GM20000 (cell line): ENCODE measurements around the gene NCKAP1.
"Not testable (repeated sequence)": the region's sequence is repeated elsewhere in the genome, so short reads cannot be mapped to it uniquely, and the experiment has no call there.

Experiments
- DNase-seq: peaks from one replicate; pipeline ENCODE4 v3.0.0; 2012; ENCODE audit warnings: low spot score
- TF ChIP-seq, protein P1 (sequence below): IDR thresholded peaks from 2 replicates; pipeline ENCODE4 v1.5.1; 2012; ENCODE audit warnings: mild to moderate bottlenecking, control low read depth; ENCODE audit errors: extremely low read depth, missing control alignments

Gene NCKAP1

DNA sequence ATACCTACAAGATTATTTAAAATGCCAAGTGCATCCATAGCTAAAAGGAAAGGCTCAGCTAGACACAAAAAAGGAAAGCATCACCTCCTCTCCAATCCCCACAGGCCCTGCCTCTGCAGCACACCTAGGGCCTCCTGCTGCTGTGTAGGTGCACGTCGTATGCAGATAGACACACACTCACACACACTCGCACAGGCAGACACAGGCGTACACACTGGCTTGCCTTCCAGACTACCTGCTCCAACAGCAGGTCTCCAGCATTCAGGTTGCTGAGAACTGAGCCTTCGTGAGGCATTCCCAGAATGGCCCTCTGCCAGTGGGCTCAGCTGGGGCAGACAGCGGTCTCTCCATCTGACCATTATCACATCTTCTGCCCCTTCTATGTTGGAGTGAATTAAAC lies 136.5 kb downstream of the NCKAP1 start:
- no peak for DNase-seq
- TF ChIP-seq, protein P1, sequence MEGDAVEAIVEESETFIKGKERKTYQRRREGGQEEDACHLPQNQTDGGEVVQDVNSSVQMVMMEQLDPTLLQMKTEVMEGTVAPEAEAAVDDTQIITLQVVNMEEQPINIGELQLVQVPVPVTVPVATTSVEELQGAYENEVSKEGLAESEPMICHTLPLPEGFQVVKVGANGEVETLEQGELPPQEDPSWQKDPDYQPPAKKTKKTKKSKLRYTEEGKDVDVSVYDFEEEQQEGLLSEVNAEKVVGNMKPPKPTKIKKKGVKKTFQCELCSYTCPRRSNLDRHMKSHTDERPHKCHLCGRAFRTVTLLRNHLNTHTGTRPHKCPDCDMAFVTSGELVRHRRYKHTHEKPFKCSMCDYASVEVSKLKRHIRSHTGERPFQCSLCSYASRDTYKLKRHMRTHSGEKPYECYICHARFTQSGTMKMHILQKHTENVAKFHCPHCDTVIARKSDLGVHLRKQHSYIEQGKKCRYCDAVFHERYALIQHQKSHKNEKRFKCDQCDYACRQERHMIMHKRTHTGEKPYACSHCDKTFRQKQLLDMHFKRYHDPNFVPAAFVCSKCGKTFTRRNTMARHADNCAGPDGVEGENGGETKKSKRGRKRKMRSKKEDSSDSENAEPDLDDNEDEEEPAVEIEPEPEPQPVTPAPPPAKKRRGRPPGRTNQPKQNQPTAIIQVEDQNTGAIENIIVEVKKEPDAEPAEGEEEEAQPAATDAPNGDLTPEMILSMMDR = no peak

DNA sequence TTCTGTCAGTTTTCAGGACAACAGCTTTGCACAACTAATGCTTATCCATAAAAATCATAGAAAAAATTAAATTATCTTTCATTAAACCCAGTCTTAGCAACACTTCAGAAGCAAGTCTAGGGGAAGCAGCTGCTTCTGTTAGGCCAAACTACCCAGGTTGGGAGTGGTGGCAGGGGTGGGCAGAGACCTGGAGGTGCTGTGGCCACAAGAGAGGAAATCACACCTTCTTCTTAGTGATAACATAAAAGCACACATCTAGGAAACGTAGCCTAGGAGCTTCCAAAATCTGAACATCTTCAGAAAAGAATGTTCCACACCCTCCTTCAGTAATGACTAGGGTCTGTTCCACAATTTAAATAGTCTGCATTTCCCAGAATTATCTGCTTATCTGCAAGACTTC lies 139.5 kb downstream of the NCKAP1 start:
- TF ChIP-seq, protein P1 = no peak
- DNase-seq = no peak

DNA sequence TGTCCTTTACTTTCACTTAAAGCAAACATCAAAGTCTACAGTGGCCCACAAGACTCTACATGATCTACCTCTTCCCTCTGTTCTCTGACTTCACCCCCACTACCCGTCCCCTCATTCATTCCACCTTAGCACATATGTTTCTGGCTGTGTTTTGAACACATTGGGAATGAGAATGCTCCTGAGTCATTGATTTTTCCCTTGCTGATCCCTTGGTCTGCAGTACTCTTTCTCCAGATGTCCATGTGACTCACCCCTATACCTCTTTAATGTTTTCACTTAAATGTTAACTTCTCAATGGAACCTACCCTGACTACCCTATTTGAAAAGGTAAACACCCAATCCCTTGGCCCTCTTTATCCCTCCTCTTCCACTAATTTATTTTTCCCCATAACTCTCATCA lies 141.1 kb downstream of the NCKAP1 start:
- TF ChIP-seq, protein P1 = no peak

DNA sequence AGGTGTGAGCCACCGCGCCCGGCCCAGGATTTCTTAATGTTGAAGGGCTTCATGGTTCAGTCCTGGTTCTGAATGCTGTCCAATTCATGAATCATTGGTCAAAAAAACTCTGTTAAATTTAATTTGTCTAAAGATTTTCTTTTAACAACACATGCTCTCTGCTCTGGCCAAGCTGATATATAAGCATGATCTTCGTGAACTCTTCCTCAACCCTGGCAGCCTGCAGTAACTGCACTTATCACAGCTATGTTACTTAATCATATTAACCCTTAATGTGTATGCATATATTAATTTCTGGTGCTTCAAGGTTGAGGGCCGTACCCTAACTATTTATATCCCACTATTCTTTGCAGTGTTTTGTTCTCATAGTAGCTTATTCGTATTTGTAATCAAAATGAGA lies 142.5 kb downstream of the NCKAP1 start:
- TF ChIP-seq, protein P1 = no peak
- no peak for DNase-seq

More for the DNA sequence above, 141.1 kb downstream of the NCKAP1 start:
- DNase-seq = no peak

DNA sequence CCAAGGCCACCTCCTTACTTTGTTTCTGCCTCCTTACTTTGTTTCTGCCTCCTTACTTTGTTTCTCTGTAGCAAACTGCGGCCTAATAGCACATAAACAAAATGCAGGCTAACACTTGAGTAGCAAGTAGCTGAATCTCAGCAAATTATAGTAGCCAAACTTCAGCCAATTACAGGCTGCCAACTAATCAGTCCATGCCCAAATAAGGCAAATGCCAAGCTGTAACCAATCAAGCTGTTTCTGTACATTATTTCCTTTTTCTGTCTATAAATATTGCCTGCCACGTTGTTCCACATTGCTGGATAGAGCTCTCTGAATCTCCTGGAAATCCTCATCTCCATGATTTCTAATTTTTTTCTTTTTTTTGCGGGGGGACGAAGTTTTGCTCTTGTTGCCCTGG lies 143.1 kb downstream of the NCKAP1 start:
- no peak for DNase-seq
- TF ChIP-seq, protein P1 = no peak

DNA sequence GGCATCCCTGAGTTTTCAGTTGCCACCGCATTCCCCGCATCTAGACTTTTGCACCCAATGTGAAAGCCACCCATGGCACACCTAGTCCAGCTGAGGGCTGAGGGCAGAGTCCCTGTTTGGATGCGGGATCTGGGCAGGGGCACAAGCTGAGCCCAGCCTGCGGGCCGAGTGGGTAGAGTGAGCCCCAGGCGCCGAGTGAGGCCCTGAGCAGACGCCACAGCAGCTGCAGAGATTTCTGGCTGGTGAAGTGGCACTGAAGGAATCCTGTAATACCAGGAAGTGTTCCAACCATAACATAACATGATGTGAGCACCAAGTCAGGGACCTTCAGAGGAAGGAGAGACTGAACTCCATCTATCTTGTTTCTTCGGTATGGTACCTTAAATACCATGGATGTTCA lies 144.1 kb downstream of the NCKAP1 start:
- no peak for DNase-seq

DNA sequence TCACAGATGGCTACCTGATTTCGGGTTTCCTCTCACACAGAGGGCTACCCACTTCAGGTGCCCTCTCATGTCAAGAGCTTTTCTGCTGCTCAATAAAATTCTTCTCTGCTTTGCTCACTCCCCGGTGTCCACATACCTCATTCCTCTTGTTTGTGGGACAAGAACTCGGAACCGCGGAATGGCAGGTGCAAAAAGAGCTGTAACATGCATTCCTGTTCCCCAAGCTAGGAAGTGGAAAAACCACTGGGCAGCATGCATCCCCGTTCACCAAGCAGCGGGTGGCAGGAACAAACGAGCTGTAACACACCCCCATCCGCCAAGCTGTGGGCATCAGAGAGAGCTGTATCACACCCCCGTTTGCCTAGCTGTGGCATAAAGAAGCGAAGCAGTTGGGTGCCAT lies 144.6 kb downstream of the NCKAP1 start:
- no peak for DNase-seq
- TF ChIP-seq, protein P1 = no peak

More for the DNA sequence above, 144.1 kb downstream of the NCKAP1 start:
- TF ChIP-seq, protein P1 = no peak

DNA sequence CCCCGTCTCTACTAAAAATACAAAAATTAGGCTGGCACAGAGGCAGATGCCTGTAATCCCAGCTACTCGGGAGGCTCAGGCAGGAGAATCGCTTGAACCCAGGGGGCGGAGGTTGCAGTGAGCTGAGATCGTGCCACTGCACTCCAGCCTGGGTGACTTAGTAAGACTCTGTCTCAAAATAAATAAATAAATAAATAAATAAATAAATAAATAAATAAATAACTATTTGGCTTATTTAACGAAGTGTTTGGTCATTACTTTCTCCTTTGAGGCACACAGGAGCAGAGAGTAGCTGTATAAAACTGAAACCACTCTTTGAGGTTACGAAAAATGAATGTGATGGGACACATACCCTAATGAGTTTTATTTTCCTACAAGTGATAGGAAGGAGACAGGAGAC lies 145.2 kb downstream of the NCKAP1 start:
- DNase-seq = not testable (repeated sequence)
